GM08714 (cell line): ENCODE measurements around the gene ESPL1.

ENCODE experiments used
- H3K4me3 ChIP-seq: fragments of 200-500 bp; sonication (Bioruptor generic); 2 replicates; pipeline ENCODE4 v1.5.1; 2014; ENCODE audit warnings: mild to moderate bottlenecking, low read length, inconsistent platforms
- ZNF274 ChIP-seq: IDR thresholded peaks from 2 replicates; pipeline ENCODE4 v1.6.1; 2012; ENCODE audit warnings: mild to moderate bottlenecking, low read depth, low read length

The ESPL1 gene

DNA sequence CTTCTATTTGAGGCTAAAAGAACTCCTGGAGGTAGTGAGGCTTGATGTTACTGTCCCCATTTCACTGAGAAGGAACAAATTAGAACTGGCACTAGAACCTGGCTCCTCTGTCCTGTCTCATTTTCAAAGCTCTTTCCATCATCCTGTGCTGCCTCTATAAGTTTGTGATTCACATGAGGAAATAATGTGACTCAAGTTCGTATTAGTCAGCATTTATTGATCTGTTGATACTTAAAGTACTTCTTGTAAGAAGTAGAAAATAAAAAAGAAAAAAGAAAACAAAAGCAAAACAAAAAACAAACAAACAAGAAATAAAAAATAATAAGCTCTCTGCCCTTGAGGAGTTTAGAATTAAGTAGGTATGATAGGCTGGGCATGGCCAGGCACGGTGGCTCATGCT lies 2.3 kb upstream of the ESPL1 start:
- no peak for TF ChIP-seq ZNF274
- H3K4me3 ChIP-seq: no peak overlapping the region

DNA sequence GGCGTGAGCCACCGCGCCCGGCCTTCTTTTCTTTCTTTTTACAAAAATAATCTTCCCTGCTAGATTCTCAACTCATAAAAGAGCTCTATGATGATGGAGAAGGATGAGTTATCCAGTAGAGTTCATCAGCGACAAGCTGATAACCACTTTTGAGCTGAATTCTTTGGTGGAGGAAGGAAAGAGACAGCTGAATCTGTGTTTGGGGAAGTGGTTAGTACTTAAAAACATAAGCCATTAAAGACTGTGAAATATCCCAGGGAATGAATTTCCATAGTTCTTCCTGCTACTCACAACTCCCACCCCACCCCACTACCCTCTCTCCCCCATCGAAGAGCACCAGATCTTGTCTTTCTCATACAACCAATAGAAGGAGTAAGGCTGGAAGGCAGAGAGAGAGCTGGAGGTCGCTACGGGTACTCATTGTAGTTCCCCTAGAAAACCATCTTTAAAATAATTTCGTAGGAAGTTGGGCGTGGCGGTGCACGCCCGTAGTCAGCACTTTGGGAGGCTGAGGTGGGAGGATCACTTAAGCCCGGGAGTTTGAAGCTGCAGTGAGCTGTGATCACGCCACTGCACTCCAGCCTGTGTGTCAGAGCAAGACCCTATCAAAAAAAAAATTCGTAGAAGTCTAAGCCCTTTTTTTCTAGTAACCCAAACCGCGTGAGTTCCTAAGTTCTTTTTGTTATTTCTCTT lies 647 bp upstream of the ESPL1 start:
- peak overlapping the region; percentile 67; the same call in 1 of the 2 replicates for H3K4me3 ChIP-seq
- TF ChIP-seq ZNF274: no peak

DNA sequence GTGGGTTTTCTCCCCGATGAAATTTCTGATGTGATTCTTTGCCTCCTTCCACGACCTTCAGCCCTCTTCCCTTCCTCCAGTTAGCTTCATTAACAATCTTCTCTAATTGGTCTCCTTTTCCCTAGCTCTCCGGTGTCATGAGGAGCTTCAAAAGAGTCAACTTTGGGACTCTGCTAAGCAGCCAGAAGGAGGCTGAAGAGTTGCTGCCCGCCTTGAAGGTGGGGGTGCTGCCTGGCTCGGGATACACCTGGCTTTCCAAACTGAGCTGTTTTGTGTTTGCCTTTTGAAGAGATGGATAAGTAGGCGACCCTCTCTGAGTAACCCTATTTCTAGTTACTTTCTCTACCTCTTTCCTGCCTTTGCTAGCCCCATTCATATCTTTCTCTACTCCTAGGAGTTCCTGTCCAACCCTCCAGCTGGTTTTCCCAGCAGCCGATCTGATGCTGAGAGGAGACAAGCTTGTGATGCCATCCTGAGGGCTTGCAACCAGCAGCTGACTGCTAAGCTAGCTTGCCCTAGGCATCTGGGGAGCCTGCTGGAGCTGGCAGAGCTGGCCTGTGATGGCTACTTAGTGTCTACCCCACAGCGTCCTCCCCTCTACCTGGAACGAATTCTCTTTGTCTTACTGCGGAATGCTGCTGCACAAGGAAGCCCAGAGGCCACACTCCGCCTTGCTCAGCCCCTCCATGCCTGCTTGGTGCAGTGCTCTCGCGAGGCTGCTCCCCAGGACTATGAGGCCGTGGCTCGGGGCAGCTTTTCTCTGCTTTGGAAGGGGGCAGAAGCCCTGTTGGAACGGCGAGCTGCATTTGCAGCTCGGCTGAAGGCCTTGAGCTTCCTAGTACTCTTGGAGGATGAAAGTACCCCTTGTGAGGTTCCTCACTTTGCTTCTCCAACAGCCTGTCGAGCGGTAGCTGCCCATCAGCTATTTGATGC lies 797 bp downstream of the ESPL1 start:
- H3K4me3 ChIP-seq: peak overlapping the region; percentile 67
- no peak for TF ChIP-seq ZNF274

DNA sequence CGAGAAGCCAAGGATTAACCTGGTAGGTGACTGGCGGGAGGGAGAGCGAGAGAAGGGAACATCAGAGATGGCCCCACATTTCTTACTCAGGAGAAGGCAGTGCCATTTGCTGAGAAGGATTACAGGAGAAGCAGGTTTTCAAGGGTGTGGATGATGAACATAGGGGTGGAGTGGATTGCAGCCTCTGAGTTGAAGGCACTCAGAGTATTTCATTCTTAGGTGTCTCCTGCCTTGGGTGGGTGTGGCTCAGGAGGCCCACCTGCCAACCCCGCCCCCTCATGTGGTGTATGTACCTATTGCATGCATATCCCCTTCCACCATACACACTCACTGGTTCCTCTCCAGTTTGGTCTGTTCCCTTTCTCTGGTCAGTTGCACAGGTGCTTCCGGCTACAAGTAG lies 6.3 kb downstream of the ESPL1 start:
- no peak overlapping the region for H3K4me3 ChIP-seq
- TF ChIP-seq ZNF274: no peak

DNA sequence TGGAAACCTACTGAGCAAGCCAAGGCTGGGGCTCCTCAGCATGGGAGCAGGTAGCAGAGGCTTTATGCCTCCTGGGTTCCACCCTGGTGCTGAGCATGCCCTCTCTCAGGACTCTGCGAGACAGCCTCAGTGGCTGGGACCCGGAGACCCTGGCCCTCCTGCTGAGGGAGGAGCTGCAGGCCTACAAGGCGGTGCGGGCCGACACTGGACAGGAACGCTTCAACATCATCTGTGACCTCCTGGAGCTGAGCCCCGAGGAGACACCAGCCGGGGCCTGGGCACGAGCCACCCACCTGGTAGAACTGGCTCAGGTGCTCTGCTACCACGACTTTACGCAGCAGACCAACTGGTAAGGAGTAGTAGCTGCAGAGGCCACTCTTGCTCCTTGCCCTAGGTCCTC lies 8.4 kb downstream of the ESPL1 start:
- no peak overlapping the region for H3K4me3 ChIP-seq
- no peak for TF ChIP-seq ZNF274

DNA sequence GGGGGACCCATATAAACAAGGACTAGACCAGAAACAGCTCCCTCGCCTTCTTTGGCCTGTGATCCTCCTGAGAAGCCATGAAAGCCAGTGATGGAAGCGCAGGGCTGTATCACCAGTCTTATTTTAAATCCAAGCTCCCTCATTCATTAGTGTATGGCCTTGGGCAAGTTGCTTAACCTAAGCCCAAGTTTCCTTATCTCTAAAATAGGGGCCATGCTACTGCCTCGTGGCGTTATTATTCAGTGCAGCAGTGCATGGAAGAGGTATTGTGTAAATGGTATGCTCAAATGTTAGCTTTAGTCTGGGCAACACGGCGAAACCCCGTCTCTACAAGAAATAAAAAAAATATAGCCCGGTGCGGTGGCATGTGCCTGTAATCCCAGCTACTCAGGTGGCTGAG lies 9.9 kb downstream of the ESPL1 start:
- no peak overlapping the region for H3K4me3 ChIP-seq
- TF ChIP-seq ZNF274: no peak

DNA sequence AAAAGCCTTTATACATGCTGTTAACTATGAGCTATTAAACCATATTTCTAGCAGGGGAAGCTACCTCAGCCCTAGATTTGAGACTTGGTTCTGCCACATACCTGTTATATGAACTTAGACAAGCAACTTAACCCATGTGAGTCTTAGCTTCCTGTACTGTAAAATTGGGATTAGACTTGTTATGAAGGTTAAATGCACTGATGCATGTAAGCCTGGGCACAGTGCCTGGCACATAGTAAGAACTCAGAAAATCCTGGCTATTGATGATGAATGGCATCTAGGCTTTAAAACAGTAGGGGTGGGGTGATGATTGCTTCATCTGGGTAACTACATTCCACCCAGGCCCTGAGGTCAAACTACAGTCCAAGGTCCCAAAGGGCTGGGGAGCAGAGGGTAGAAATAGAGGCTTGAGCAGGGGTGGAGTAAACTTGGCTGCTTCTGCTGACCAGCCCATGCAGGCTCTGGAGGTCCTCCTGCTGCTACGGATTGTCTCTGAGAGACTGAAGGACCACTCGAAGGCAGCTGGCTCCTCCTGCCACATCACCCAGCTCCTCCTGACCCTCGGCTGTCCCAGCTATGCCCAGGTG lies 11.3 kb downstream of the ESPL1 start:
- H3K4me3 ChIP-seq: no peak overlapping the region
- no peak for TF ChIP-seq ZNF274

DNA sequence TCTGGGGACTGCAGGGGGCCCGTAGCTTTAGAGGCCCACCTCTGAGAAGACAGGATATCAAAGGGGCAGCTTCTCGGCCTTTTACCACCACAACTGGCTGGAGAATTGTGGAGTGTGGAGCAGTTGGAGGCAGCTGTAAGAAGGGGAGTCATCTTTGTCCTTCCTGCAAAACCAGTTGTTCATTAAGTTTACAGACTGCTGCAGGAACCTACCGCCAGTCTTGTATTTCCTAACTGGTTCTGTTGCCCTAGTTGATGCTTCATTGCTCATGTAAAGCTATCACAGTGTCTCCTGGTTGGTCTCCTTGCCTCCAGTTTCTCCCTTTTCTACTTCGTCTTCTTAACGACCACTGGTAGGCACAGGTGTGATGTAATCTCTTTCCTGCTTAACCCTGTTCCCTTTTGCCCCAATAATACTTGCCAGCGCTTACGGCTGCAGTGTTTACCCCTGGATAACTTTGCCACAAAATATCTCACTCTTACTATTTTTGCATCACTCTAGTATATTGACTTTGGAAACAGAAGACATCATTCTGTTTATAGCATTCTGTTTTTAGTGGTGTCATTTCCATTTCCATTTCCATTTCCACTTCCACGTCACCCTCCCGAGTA lies 11.9 kb downstream of the ESPL1 start:
- no peak overlapping the region for H3K4me3 ChIP-seq
- TF ChIP-seq ZNF274: no peak

DNA sequence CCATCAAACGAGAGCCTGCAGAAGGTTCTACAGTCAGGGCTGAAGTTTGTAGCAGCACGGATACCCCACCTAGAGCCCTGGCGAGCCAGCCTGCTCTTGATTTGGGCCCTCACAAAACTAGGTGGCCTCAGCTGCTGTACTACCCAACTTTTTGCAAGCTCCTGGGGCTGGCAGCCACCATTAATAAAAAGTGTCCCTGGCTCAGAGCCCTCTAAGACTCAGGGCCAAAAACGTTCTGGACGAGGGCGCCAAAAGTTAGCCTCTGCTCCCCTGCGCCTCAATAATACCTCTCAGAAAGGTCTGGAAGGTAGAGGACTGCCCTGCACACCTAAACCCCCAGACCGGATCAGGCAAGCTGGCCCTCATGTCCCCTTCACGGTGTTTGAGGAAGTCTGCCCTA lies 18.3 kb downstream of the ESPL1 start:
- TF ChIP-seq ZNF274: no peak
- H3K4me3 ChIP-seq: no peak overlapping the region

DNA sequence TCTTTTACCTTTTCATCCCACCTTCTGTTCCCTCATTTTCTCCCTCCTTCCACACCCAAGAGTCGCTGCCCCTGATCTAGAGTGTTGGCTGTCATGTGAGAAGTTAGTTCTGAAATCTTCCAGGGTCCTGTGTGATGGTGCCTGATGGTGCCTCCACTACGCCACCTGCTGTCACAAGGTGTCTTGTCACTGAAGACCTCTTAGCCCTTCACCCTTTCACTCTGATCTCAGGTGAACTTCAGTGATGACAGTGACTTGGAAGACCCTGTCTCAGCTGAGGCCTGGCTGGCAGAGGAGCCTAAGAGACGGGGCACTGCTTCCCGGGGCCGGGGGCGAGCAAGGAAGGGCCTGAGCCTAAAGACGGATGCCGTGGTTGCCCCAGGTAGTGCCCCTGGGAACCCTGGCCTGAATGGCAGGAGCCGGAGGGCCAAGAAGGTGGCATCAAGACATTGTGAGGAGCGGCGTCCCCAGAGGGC lies 19.7 kb downstream of the ESPL1 start:
- TF ChIP-seq ZNF274: no peak
- H3K4me3 ChIP-seq: no peak overlapping the region

DNA sequence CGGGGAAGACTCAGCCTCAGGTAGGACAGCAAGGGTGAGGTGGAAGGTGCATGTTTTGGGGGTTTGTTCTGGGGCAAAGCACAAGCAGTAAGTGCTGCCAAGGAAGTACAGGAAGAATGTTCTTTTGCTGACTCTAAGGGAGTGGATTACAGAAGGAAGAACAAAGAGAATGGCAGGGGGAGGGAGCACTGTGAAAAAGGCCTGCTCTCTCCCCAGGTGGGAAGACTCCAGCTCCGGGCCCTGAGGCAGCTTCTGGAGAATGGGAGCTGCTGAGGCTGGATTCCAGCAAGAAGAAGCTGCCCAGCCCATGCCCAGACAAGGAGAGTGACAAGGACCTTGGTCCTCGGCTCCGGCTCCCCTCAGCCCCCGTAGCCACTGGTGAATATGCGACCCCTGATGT lies 20.2 kb downstream of the ESPL1 start:
- TF ChIP-seq ZNF274: no peak
- no peak overlapping the region for H3K4me3 ChIP-seq

DNA sequence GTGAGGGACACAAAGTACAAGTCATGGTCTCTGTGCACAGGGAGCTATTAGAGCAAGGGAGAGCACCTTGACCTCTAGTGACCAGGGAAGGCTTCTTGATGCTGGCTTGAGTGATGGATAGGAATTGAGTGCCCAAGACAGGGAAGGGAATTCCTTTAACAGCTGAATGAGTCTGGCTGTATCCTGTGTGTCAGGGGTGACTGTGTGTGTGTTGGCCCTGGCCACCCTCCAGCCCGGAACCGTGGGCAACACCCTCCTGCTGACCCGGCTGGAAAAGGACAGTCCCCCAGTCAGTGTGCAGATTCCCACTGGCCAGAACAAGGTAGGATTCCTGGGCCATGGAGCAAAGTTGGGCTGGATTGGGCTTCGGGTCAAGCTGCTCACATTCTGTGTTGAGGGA lies 21.8 kb downstream of the ESPL1 start:
- no peak overlapping the region for H3K4me3 ChIP-seq

DNA sequence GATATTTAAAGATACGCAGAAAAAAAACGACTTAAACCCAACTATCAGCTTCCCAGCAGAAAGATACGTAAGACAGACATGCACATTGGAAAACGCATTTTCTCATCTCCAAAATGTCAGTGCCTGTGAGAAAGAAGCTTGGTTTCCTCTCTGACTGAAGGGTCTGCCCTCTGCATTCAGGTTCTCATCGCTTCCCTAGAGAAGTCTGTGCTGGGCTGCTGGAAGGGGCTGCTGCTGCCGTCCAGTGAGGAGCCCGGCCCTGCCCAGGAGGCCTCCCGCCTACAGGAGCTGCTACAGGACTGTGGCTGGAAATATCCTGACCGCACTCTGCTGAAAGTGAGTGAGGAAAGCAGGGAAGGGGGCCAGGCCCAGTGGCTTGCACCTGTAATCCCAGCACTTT lies 22.6 kb downstream of the ESPL1 start:
- no peak overlapping the region for H3K4me3 ChIP-seq
- no peak for TF ChIP-seq ZNF274

More for the DNA sequence above, 21.8 kb downstream of the ESPL1 start:
- no peak for TF ChIP-seq ZNF274

DNA sequence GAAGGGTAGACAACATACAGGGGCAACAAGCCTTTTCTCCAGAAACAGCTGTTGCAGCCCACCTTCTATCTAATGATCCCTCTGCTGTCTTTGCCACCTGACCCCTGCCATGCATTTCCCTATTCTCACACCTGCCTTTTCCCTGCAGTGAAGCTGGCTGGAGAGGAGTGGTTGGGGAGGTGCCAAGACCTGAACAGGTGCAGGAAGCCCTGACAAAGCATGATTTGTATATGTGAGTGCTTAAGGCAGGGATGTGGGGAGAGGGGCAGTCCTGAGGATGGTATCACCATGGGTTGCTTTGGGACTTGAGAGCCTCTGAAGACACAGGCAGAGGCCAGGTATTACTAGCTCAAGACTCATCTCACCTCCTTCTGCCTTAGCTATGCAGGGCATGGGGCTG lies 24.3 kb downstream of the ESPL1 start:
- no peak for TF ChIP-seq ZNF274
- H3K4me3 ChIP-seq: no peak overlapping the region
